Measurements from ENCODE around the gene ACP4. TPM values are rescaled to one million over a fixed set of nuclear protein-coding genes. Genes with fewer than 3 reads are reported as not detected.

The ACP4 gene
- total and polyA plus RNA-seq, 2 of the 13 experiments (the other 11 are each of a cell fraction or from before 2014, with no cell fraction given) = 0.08 TPM; not detected in 1

- TF ChIP-seq, protein P1, sequence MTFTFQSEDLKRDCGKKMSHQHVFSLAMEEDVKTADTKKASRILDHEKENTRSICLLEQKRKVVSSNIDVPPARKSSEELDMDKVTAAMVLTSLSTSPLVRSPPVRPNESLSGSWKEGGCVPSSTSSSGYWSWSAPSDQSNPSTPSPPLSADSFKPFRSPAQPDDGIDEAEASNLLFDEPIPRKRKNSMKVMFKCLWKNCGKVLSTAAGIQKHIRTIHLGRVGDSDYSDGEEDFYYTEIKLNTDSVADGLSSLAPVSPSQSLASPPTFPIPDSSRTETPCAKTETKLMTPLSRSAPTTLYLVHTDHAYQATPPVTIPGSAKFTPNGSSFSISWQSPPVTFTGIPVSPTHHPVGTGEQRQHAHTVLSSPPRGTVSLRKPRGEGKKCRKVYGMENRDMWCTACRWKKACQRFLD (CRISPR knock-in tag; IDR thresholded peaks at IDR 0.05; ENCODE audit: borderline replicate concordance) = no peak
- TF ChIP-seq ZNF317 (CRISPR knock-in tag; IDR thresholded peaks at IDR 0.05) = no peak
- no peak for TF ChIP-seq GZF1 (CRISPR knock-in tag; IDR thresholded peaks at IDR 0.05)
- TF ChIP-seq YEATS2 (CRISPR knock-in tag; IDR thresholded peaks at IDR 0.05; ENCODE audit: borderline replicate concordance) = no peak
- no peak for TF ChIP-seq SYNCRIP (IDR thresholded peaks at IDR 0.05; ENCODE audit: insufficient read depth, low read depth, low read length)
- no peak for TF ChIP-seq FOXM1 (CRISPR knock-in tag; IDR thresholded peaks at IDR 0.05)
- TF ChIP-seq ZNF224 (CRISPR knock-in tag; IDR thresholded peaks at IDR 0.05) = no peak
- no peak for TF ChIP-seq SP4 (CRISPR knock-in tag; IDR thresholded peaks at IDR 0.05)
- no peak for TF ChIP-seq PLRG1 (conservative IDR thresholded peaks at IDR 0.05)
- TF ChIP-seq, protein P2, sequence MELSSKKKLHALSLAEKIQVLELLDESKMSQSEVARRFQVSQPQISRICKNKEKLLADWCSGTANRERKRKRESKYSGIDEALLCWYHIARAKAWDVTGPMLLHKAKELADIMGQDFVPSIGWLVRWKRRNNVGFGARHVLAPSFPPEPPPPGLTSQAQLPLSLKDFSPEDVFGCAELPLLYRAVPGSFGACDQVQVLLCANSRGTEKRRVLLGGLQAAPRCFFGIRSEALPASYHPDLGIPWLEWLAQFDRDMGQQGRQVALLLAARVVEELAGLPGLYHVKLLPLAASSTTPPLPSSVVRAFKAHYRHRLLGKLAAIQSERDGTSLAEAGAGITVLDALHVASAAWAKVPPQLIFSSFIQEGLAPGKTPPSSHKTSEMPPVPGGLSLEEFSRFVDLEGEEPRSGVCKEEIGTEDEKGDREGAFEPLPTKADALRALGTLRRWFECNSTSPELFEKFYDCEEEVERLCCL (CRISPR knock-in tag; IDR thresholded peaks at IDR 0.05; ENCODE audit: borderline replicate concordance) = no peak
- no peak for TF ChIP-seq ZNF503 (CRISPR knock-in tag; IDR thresholded peaks at IDR 0.05)
- TF ChIP-seq ZNF563 (CRISPR knock-in tag; IDR thresholded peaks at IDR 0.05) = no peak
- no peak for TF ChIP-seq HNRNPUL1 (IDR thresholded peaks at IDR 0.05; ENCODE audit: low read depth, low read length)
- no peak for TF ChIP-seq MTF1 (CRISPR knock-in tag; IDR thresholded peaks at IDR 0.05)
- TF ChIP-seq MZF1 (CRISPR knock-in tag; IDR thresholded peaks at IDR 0.05; ENCODE audit: borderline replicate concordance) = no peak
- no peak for TF ChIP-seq ZNF205 (CRISPR knock-in tag; IDR thresholded peaks at IDR 0.05)
- TF ChIP-seq AGO2 (optimal IDR thresholded peaks at IDR 0.05; ENCODE audit: low read depth, low read length) = peak; percentile 83
- TF ChIP-seq ZEB1 (IDR thresholded peaks at IDR 0.05; ENCODE audit: insufficient replicate concordance, low read depth) = no peak
- no peak for TF ChIP-seq ZNF230 (CRISPR knock-in tag; IDR thresholded peaks at IDR 0.05)
- no peak for TF ChIP-seq ZUFSP (CRISPR knock-in tag; IDR thresholded peaks at IDR 0.05; ENCODE audit: borderline replicate concordance)
- peak; percentile 5; the same call in 1 of the 2 replicates for TF ChIP-seq POLR2G (IDR thresholded peaks at IDR 0.05; ENCODE audit: low read depth, low read length)
- TF ChIP-seq, protein P3, sequence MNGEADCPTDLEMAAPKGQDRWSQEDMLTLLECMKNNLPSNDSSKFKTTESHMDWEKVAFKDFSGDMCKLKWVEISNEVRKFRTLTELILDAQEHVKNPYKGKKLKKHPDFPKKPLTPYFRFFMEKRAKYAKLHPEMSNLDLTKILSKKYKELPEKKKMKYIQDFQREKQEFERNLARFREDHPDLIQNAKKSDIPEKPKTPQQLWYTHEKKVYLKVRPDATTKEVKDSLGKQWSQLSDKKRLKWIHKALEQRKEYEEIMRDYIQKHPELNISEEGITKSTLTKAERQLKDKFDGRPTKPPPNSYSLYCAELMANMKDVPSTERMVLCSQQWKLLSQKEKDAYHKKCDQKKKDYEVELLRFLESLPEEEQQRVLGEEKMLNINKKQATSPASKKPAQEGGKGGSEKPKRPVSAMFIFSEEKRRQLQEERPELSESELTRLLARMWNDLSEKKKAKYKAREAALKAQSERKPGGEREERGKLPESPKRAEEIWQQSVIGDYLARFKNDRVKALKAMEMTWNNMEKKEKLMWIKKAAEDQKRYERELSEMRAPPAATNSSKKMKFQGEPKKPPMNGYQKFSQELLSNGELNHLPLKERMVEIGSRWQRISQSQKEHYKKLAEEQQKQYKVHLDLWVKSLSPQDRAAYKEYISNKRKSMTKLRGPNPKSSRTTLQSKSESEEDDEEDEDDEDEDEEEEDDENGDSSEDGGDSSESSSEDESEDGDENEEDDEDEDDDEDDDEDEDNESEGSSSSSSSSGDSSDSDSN (CRISPR knock-in tag; IDR thresholded peaks at IDR 0.05) = no peak
Measured at GRCh38 chr19:50793558-50794065, 3.4 kb downstream of the ACP4 start (continued).

All from HepG2 (cell line).